ENCODE results near the gene SLA2.

The SLA2 gene

DNA sequence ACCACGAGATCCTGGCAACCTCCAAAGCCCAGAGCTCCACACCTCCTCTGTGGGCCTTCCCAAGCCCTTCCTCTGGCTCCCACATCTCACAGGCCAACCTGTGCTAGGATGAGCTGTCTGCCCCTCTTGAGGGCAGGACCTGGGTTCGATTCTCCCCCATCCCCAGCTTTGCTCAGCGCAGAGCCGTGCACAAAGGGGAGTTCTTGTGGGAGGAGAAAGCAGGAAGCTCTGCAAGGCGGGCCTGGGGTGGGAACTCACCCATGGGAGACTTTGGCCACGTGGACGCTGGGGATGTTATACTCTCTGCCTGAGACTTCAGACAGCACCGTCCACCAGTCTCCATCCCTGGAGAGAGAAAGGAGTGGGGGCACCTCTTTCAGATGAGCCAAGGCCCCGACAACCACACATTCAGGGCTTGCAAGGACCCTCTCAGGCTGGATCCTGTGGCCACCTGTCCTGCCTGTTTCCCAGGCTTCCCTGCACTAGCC lies 12.7 kb downstream of the SLA2 start:
- Histone ChIP-seq H3K4me3 (no peak overlapping the region), H3K27ac (no peak overlapping the region)
- no peak for DNase-seq (ENCODE audit: low spot score)
- TF ChIP-seq, protein P1, sequence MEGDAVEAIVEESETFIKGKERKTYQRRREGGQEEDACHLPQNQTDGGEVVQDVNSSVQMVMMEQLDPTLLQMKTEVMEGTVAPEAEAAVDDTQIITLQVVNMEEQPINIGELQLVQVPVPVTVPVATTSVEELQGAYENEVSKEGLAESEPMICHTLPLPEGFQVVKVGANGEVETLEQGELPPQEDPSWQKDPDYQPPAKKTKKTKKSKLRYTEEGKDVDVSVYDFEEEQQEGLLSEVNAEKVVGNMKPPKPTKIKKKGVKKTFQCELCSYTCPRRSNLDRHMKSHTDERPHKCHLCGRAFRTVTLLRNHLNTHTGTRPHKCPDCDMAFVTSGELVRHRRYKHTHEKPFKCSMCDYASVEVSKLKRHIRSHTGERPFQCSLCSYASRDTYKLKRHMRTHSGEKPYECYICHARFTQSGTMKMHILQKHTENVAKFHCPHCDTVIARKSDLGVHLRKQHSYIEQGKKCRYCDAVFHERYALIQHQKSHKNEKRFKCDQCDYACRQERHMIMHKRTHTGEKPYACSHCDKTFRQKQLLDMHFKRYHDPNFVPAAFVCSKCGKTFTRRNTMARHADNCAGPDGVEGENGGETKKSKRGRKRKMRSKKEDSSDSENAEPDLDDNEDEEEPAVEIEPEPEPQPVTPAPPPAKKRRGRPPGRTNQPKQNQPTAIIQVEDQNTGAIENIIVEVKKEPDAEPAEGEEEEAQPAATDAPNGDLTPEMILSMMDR (IDR thresholded peaks at IDR 0.05), result no peak

DNA sequence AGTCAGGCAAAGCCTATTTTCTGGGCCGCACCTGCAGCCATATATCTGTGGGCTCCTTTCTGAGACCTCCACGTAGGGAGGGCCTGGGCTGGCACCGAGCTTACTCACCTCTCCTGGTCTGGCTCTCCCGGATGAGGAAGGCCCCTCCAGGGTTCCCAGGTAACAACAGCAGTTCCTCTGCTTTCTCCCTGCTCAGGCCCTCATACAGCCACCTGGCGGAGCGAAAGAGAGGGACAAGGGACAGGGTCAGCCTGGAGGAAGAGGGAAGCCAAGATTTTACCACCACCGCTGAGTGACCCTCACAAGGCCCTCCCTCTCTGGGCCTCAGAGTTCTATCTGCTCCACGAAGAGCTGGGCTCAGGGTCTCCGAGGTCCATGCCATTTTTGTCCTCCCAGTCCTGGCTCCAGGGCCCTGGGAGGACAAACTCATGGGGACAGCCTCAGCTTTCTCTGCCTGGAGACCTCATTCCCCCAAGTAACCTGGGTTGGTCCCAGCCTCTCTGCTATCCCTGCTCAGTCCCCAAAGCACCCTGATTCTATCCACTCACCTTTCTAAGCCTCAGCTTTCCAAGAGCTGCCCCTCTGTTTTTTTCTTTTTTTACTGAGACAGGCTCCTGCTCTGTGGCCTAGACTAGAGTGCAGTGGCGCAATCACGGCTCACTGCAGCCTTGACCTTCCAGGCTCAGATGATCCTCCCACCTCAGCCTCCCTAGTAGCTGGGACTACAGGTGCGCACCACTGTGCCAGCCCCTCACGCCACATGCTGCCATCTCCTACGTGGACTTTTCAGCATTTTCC lies 13.3 kb downstream of the SLA2 start:
- TF ChIP-seq, protein P1 (IDR thresholded peaks at IDR 0.05), result no peak
- Histone ChIP-seq H3K4me3 (no peak overlapping the region), H3K27ac (no peak overlapping the region)
- no peak for DNase-seq (ENCODE audit: low spot score)

GRCh38 chr20:36632147-36632486 lies 13.9 kb downstream of the SLA2 start:
- DNase-seq (ENCODE audit: low spot score), result no peak
- H3K27ac ChIP-seq, result no peak overlapping the region
- H3K4me3 ChIP-seq, result no peak overlapping the region
- TF ChIP-seq, protein P1 (IDR thresholded peaks at IDR 0.05), result no peak

DNA sequence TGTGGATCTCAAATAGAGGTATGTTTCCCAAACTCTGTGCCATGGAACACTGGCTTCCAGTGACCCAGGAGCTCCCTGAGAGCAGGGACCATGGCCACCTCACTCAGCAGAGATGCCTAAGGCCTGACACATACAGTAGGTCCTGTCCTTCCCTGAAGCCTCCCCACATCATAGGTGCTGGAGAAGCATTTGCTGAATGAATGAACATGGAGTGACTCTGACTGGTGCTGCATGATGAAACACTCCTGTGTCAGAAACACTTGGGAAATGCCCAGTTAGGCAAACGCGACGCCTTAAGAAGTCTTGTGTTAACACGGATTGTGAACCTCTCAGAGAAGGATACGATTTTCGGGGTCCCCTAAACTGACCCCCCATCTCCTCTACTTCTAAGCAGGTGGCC lies 14.3 kb downstream of the SLA2 start:
- TF ChIP-seq, protein P1 (IDR thresholded peaks at IDR 0.05), result no peak
- no peak for DNase-seq (ENCODE audit: low spot score)
- no peak overlapping the region for H3K27ac ChIP-seq

DNA sequence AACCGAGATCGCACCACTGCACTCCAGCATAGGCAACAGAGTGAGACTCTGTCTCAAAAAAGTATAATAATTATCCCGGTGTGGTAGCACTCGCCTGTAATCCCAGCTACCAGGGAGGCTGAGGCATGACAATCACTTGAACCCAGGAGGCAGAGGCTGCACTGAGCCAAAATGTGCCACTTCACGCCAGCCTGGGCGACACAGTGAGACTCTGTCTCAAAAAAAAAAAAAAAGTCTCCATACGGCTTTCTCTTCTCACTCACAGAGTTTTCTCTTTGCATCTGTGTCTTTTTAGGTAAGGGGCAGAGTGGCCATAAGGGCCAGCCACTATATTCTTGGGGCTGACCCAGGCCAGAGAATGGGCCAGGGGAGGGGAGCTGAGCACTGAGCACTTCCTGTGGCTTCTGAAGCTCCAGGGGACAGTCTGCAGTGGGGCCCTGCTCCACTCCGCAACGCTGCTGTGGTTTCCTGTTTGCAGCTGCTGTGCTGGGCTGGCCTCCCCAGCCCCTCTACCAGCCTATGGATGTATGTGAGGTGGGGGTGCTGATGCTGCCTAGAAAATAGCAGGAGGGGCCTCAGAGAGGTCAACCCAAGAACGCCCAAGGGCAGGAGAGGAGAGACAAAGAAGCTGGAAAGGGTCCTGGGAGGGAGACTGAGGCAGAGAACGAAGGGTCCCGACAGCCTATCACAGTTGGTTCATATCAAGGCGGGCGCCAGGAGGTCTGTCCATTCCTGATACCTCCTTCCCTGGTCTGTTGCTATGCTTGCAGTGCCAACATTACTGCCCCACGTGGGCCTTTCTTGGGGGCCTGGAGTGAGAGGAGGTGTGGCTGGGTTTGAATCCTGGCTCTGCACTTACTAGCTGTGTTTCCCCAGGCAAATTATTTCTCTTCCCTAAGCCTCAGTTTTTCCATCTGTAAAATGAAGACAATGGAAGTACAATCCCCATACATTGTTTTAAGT lies 16.0 kb downstream of the SLA2 start:
- Histone ChIP-seq H3K27ac (no peak overlapping the region), H3K4me3 (no peak overlapping the region)
- TF ChIP-seq, protein P1 (IDR thresholded peaks at IDR 0.05), result no peak
- no peak for DNase-seq (ENCODE audit: low spot score)

More for the DNA sequence above, 14.3 kb downstream of the SLA2 start:
- H3K4me3 ChIP-seq, result no peak overlapping the region

GRCh38 chr20:36628076-36628475 lies 17.9 kb downstream of the SLA2 start:
- TF ChIP-seq, protein P1 (IDR thresholded peaks at IDR 0.05), result no peak
- Histone ChIP-seq H3K27ac (no peak overlapping the region), H3K4me3 (no peak overlapping the region)
- DNase-seq (ENCODE audit: low spot score), result no peak

Data from coronary artery (tissue), 2 donors.